ENCODE measurements around the gene CCDC12. TPM values are rescaled to one million over a fixed set of nuclear protein-coding genes. Genes with fewer than 3 reads are reported as not detected.

CCDC12 gene
- total RNA-seq, 1 experiment from 2014 or later = 46.5 TPM

DNA sequence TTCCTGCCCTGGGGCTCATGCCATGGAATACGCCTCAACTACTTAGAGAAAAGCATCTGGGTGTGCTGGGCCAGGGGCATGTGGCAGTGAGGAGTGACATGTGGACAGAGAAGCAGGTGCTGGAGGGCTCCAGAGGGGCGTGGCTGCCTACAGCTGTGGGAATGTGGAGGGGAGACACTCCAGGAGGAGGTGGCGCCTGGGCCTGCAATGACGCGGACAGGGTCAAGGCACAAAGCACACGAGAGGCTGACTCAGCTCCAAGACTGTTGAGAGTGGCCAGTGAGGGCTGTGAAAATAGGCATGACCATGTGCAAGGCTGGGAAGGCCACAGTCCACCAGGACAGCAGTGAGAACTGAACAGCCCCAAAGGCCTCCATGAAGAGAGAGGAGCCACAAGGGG lies 50.5 kb downstream of the CCDC12 start:
- H3K9me2 ChIP-seq (ENCODE audit: insufficient read depth) = no peaks in the 10 kb centered on the region
- H3K9ac ChIP-seq (ENCODE audit: low read length) = no peak overlapping the region
- H3K4me1 ChIP-seq (ENCODE audit: control insufficient read depth in 1 of 2, insufficient read depth in 2 of 2, low read length in 2 of 2) = peaks cover 6 to 11% of the 10 kb centered on the region in 2 experiments; a peak in 2 of 4 replicates
- peaks cover 22 to 39% of the 10 kb centered on the region in 2 experiments for H3K36me3 ChIP-seq (ENCODE audit: control insufficient read depth in 1 of 2, insufficient read depth in 2 of 2, low read length in 2 of 2)
- H3K27me3 ChIP-seq (ENCODE audit: insufficient read depth, low read length) = no peaks in the 10 kb centered on the region
- ChIA-PET CTCF (no interaction called here), POLR2A (no interaction called here), RAD21 (ENCODE audit: low non-redundant PET in 1 of 2, low total read pairs in 2 of 2, uncharacterized antibody in 2 of 2, unreplicated experiment in 2 of 2) (no interaction called here)
- H4K20me1 ChIP-seq (ENCODE audit: insufficient read depth) = no peaks in the 10 kb centered on the region
- peaks cover 59% of the 10 kb centered on the region for H3K79me2 ChIP-seq (ENCODE audit: insufficient read depth, low read length)
- no TSS peak for BruUV-seq (replicated peaks)
- TF ChIP-seq, protein P1, sequence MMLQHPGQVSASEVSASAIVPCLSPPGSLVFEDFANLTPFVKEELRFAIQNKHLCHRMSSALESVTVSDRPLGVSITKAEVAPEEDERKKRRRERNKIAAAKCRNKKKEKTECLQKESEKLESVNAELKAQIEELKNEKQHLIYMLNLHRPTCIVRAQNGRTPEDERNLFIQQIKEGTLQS (IDR thresholded peaks at IDR 0.05) = no peak
- TF ChIP-seq SIN3A (IDR thresholded peaks at IDR 0.05; ENCODE audit: low read depth) (no peak), ZNF274 (IDR thresholded peaks at IDR 0.05; ENCODE audit: low read depth, low read length) (no peak), CEBPB (IDR thresholded peaks at IDR 0.05; ENCODE audit: low read depth) (no peak), EZH2 (IDR thresholded peaks at IDR 0.05) (no peak), EZH2phosphoT487 (IDR thresholded peaks at IDR 0.05; ENCODE audit: borderline replicate concordance) (no peak), FOSL1 (IDR thresholded peaks at IDR 0.05; ENCODE audit: low read depth) (no peak), CBX3 (IDR thresholded peaks at IDR 0.05; ENCODE audit: low read depth) (no peak), JUND (IDR thresholded peaks at IDR 0.05) (no peak)
- TF ChIP-seq, protein P2, sequence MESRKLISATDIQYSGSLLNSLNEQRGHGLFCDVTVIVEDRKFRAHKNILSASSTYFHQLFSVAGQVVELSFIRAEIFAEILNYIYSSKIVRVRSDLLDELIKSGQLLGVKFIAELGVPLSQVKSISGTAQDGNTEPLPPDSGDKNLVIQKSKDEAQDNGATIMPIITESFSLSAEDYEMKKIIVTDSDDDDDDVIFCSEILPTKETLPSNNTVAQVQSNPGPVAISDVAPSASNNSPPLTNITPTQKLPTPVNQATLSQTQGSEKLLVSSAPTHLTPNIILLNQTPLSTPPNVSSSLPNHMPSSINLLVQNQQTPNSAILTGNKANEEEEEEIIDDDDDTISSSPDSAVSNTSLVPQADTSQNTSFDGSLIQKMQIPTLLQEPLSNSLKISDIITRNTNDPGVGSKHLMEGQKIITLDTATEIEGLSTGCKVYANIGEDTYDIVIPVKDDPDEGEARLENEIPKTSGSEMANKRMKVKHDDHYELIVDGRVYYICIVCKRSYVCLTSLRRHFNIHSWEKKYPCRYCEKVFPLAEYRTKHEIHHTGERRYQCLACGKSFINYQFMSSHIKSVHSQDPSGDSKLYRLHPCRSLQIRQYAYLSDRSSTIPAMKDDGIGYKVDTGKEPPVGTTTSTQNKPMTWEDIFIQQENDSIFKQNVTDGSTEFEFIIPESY (IDR thresholded peaks at IDR 0.05; ENCODE audit: extremely low read depth, insufficient replicate concordance, low read length) = no peak
- TF ChIP-seq, protein P3, sequence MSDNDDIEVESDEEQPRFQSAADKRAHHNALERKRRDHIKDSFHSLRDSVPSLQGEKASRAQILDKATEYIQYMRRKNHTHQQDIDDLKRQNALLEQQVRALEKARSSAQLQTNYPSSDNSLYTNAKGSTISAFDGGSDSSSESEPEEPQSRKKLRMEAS (IDR thresholded peaks at IDR 0.05) = no peak
- TF ChIP-seq, protein P4, sequence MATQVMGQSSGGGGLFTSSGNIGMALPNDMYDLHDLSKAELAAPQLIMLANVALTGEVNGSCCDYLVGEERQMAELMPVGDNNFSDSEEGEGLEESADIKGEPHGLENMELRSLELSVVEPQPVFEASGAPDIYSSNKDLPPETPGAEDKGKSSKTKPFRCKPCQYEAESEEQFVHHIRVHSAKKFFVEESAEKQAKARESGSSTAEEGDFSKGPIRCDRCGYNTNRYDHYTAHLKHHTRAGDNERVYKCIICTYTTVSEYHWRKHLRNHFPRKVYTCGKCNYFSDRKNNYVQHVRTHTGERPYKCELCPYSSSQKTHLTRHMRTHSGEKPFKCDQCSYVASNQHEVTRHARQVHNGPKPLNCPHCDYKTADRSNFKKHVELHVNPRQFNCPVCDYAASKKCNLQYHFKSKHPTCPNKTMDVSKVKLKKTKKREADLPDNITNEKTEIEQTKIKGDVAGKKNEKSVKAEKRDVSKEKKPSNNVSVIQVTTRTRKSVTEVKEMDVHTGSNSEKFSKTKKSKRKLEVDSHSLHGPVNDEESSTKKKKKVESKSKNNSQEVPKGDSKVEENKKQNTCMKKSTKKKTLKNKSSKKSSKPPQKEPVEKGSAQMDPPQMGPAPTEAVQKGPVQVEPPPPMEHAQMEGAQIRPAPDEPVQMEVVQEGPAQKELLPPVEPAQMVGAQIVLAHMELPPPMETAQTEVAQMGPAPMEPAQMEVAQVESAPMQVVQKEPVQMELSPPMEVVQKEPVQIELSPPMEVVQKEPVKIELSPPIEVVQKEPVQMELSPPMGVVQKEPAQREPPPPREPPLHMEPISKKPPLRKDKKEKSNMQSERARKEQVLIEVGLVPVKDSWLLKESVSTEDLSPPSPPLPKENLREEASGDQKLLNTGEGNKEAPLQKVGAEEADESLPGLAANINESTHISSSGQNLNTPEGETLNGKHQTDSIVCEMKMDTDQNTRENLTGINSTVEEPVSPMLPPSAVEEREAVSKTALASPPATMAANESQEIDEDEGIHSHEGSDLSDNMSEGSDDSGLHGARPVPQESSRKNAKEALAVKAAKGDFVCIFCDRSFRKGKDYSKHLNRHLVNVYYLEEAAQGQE (IDR thresholded peaks at IDR 0.05; ENCODE audit: low read depth) = no peak
- no peaks in the 10 kb centered on the region for H3K9me3 ChIP-seq (ENCODE audit: control insufficient read depth in 1 of 2, insufficient read depth in 1 of 2, low read depth in 1 of 2, low read length in 2 of 2)
- no peak overlapping the region for H3K4me3 ChIP-seq (replicated peaks in 1 of 2; ENCODE audit: low read depth in 1 of 2, low read length in 2 of 2)
- H3K4me2 ChIP-seq (ENCODE audit: low read length) = no peak overlapping the region
- ATAC-seq (no peak), DNase-seq (ENCODE audit: low read depth, low spot score) (no peak)
- no peak overlapping the region for H3K27ac ChIP-seq (ENCODE audit: low read depth, low read length)
- no peak overlapping the region for H2AFZ ChIP-seq (ENCODE audit: low read depth, low read length, poor library complexity, severe bottlenecking)
- intact Hi-C loops (cut with micrococcal nuclease) = no loop called here
